WTC11 (cell line): ENCODE results near the gene MRPL27. TPM values are rescaled to one million over a fixed set of nuclear protein-coding genes. Genes with fewer than 3 reads are reported as not detected.

Source experiments
- ATAC-seq: fragments of 200-7000 bp; cut with Tn5 transposase; 2 replicates; pipeline ENCODE4 v1.10.0; 2021; ENCODE audit warnings: mild to moderate bottlenecking, moderate library complexity
- CTCF ChIA-PET: fragments of 300-600 bp; sonication (Branson Sonifier 250); formaldehyde crosslinking; loops from one replicate; lab custom pipeline; 2021; ENCODE audit warnings: antibody characterized with exemption; lab: Charles Lee
- POLR2A ChIA-PET: fragments of 350-600 bp; sonication (Branson Sonifier 250); formaldehyde crosslinking; loops from one replicate; lab custom pipeline; 2021; ENCODE audit warnings: antibody characterized with exemption; lab: Charles Lee
- DNase-seq: peaks from one replicate; pipeline ENCODE4 v3.0.0; 2021; ENCODE audit warnings: low spot score
- H3K27ac Mint-ChIP-seq: 2 replicates; pipeline ENCODE4 v1.8.0; 2021; ENCODE audit warnings: mixed read lengths
- H3K27me3 Mint-ChIP-seq: 2 replicates; pipeline ENCODE4 v1.8.0; 2021; ENCODE audit warnings: low read depth, mild to moderate bottlenecking, moderate library complexity, mixed read lengths
- H3K36me3 Mint-ChIP-seq: 2 replicates; pipeline ENCODE4 v1.8.0; 2021; ENCODE audit warnings: mixed read lengths
- H3K4me1 Mint-ChIP-seq: 2 replicates; pipeline ENCODE4 v1.8.0; 2022; ENCODE audit warnings: mixed read lengths
- H3K4me3 Mint-ChIP-seq: 2 replicates; pipeline ENCODE4 v1.8.0; 2021; ENCODE audit warnings: mild to moderate bottlenecking, moderate library complexity, mixed read lengths
- H3K9me3 Mint-ChIP-seq: 2 replicates; pipeline ENCODE4 v1.8.0; 2021; ENCODE audit warnings: mixed read lengths
- CBFB ChIP-seq: sonication (generic); formaldehyde crosslinking; IDR thresholded peaks from 2 replicates; pipeline ENCODE4 v1.8.1; 2022; ENCODE audit warnings: mild to moderate bottlenecking, low read depth, missing genetic modification reagents
- CREB1 ChIP-seq: sonication (generic); formaldehyde crosslinking; IDR thresholded peaks from 2 replicates; pipeline ENCODE4 v1.8.0; 2023; ENCODE audit warnings: mild to moderate bottlenecking, missing genetic modification reagents
- CTCF ChIP-seq: fragments of 200-600 bp; IDR thresholded peaks from 2 replicates; pipeline ENCODE4 v1.8.0; 2022; ENCODE audit warnings: antibody characterized with exemption
- E2F4 ChIP-seq: sonication (generic); formaldehyde crosslinking; IDR thresholded peaks from 2 replicates; pipeline ENCODE4 v1.8.1; 2022; ENCODE audit warnings: low read depth, mild to moderate bottlenecking, moderate library complexity, missing genetic modification reagents, borderline replicate concordance
- ERG ChIP-seq: fragments of 250-450 bp; sonication (Bioruptor Pico); IDR thresholded peaks from 2 replicates; pipeline ENCODE4 v1.8.0; 2021; ENCODE audit warnings: mild to moderate bottlenecking
- ETV6 ChIP-seq: sonication (generic); formaldehyde crosslinking; IDR thresholded peaks from 2 replicates; pipeline ENCODE4 v1.8.1; 2022; ENCODE audit warnings: mild to moderate bottlenecking, missing genetic modification reagents
- FOXJ3 ChIP-seq: sonication (generic); formaldehyde crosslinking; IDR thresholded peaks from 2 replicates; pipeline ENCODE4 v1.9.0; 2021; ENCODE audit warnings: missing genetic modification reagents, mild to moderate bottlenecking, borderline replicate concordance
- FOXK1 ChIP-seq: sonication (generic); formaldehyde crosslinking; IDR thresholded peaks from 2 replicates; pipeline ENCODE4 v1.8.0; 2022; ENCODE audit warnings: mild to moderate bottlenecking, moderate library complexity, missing genetic modification reagents
- GABPB1 ChIP-seq: sonication (generic); formaldehyde crosslinking; IDR thresholded peaks from 2 replicates; pipeline ENCODE4 v1.8.1; 2023; ENCODE audit warnings: mild to moderate bottlenecking, missing genetic modification reagents
- GRHL2 ChIP-seq: fragments of 250-450 bp; sonication (Bioruptor Pico); IDR thresholded peaks from 2 replicates; pipeline ENCODE4 v1.8.0; 2022; ENCODE audit warnings: mild to moderate bottlenecking, moderate library complexity; ENCODE audit not compliant: insufficient replicate concordance, severe bottlenecking
- GTF2I ChIP-seq: fragments of 250-450 bp; sonication (Bioruptor Pico); conservative IDR thresholded peaks from 2 replicates; pipeline ENCODE4 v1.4.0; 2021; ENCODE audit warnings: mild to moderate bottlenecking
- MXD4 ChIP-seq: fragments of 250-450 bp; sonication (Bioruptor Pico); IDR thresholded peaks from 2 replicates; pipeline ENCODE4 v1.8.0; 2021; ENCODE audit warnings: mild to moderate bottlenecking, moderate library complexity, borderline replicate concordance
- PRRX2 ChIP-seq: fragments of 250-450 bp; sonication (Bioruptor Pico); IDR thresholded peaks from 2 replicates; pipeline ENCODE4 v1.8.0; 2021; ENCODE audit warnings: mild to moderate bottlenecking
- RELA ChIP-seq: sonication (generic); formaldehyde crosslinking; IDR thresholded peaks from 2 replicates; pipeline ENCODE4 v1.8.1; 2022; ENCODE audit warnings: missing genetic modification reagents, mild to moderate bottlenecking, borderline replicate concordance
- SMAD3 ChIP-seq: sonication (generic); formaldehyde crosslinking; IDR thresholded peaks from 2 replicates; pipeline ENCODE4 v1.8.0; 2022; ENCODE audit warnings: missing genetic modification reagents, mild to moderate bottlenecking, borderline replicate concordance
- TCF7 ChIP-seq: sonication (generic); formaldehyde crosslinking; IDR thresholded peaks from 2 replicates; pipeline ENCODE4 v1.8.0; 2022; ENCODE audit warnings: mild to moderate bottlenecking, low read depth, missing genetic modification reagents, moderate library complexity
- ZBTB21 ChIP-seq: sonication (generic); formaldehyde crosslinking; IDR thresholded peaks from 2 replicates; pipeline ENCODE4 v1.8.1; 2023; ENCODE audit warnings: mild to moderate bottlenecking, missing genetic modification reagents, borderline replicate concordance
- ZNF219 ChIP-seq: sonication (generic); formaldehyde crosslinking; IDR thresholded peaks from 2 replicates; pipeline ENCODE4 v1.8.0; 2023; ENCODE audit warnings: missing genetic modification reagents, mild to moderate bottlenecking, borderline replicate concordance
- ZNF281 ChIP-seq: sonication (generic); formaldehyde crosslinking; IDR thresholded peaks from 2 replicates; pipeline ENCODE4 v1.8.0; 2023; ENCODE audit warnings: mild to moderate bottlenecking, missing genetic modification reagents
- ZNF317 ChIP-seq: sonication (generic); formaldehyde crosslinking; IDR thresholded peaks from 2 replicates; pipeline ENCODE4 v1.8.1; 2023; ENCODE audit warnings: low read depth, mild to moderate bottlenecking, moderate library complexity, missing genetic modification reagents, borderline replicate concordance
- ZNF396 ChIP-seq: fragments of 250-450 bp; sonication (Bioruptor Pico); IDR thresholded peaks from 2 replicates; pipeline ENCODE4 v1.8.0; 2021; ENCODE audit warnings: mild to moderate bottlenecking, moderate library complexity, borderline replicate concordance
- total RNA-seq: library from RNA; stranded (reverse); gene quantifications from 3 replicates; pipeline ENCODE4 v1.2.3, GENCODE V29; 2021
- TF ChIP-seq, protein P1 (sequence below): sonication (generic); formaldehyde crosslinking; IDR thresholded peaks from 2 replicates; pipeline ENCODE4 v1.8.1; 2022; ENCODE audit warnings: mild to moderate bottlenecking, moderate library complexity, missing genetic modification reagents
- TF ChIP-seq, protein P2 (sequence below): sonication (generic); formaldehyde crosslinking; IDR thresholded peaks from 2 replicates; pipeline ENCODE4 v1.8.0; 2022; ENCODE audit warnings: mild to moderate bottlenecking, missing genetic modification reagents

The MRPL27 gene
- total RNA-seq, 1 experiment from 2014 or later = 80.5 TPM

GRCh38 chr17:50354776-50355175 lies 18.2 kb downstream of the MRPL27 start (continued):
- TF ChIP-seq SMAD3 (CRISPR knock-in tag) (no peak), CTCF (no peak), FOXK1 (CRISPR knock-in tag) (no peak), GTF2I (CRISPR knock-in tag) (no peak), MXD4 (no peak), ZNF219 (CRISPR knock-in tag) (no peak), ERG (CRISPR knock-in tag) (no peak), GRHL2 (CRISPR knock-in tag) (no peak), CBFB (no peak)
- TF ChIP-seq, protein P1, sequence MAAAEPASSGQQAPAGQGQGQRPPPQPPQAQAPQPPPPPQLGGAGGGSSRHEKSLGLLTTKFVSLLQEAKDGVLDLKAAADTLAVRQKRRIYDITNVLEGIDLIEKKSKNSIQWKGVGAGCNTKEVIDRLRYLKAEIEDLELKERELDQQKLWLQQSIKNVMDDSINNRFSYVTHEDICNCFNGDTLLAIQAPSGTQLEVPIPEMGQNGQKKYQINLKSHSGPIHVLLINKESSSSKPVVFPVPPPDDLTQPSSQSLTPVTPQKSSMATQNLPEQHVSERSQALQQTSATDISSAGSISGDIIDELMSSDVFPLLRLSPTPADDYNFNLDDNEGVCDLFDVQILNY (CRISPR knock-in tag) = no peak

GRCh38 chr17:50354198-50354597 lies 18.8 kb downstream of the MRPL27 start:
- no peaks in the 10 kb centered on the region for H3K9me3 Mint-ChIP-seq

More at GRCh38 chr17:50354198-50354597, 18.8 kb downstream of the MRPL27 start:
- ATAC-seq (no peak), DNase-seq (no peak)
- TF ChIP-seq ZBTB21 (no peak), E2F4 (CRISPR knock-in tag) (no peak), CREB1 (no peak), PRRX2 (CRISPR knock-in tag) (no peak), ETV6 (no peak), FOXJ3 (no peak), TCF7 (no peak), ZNF317 (no peak), GABPB1 (CRISPR knock-in tag) (no peak), ZNF396 (CRISPR knock-in tag) (no peak), ZNF219 (CRISPR knock-in tag) (no peak), ZNF281 (no peak), RELA (no peak)
- TF ChIP-seq, protein P2, sequence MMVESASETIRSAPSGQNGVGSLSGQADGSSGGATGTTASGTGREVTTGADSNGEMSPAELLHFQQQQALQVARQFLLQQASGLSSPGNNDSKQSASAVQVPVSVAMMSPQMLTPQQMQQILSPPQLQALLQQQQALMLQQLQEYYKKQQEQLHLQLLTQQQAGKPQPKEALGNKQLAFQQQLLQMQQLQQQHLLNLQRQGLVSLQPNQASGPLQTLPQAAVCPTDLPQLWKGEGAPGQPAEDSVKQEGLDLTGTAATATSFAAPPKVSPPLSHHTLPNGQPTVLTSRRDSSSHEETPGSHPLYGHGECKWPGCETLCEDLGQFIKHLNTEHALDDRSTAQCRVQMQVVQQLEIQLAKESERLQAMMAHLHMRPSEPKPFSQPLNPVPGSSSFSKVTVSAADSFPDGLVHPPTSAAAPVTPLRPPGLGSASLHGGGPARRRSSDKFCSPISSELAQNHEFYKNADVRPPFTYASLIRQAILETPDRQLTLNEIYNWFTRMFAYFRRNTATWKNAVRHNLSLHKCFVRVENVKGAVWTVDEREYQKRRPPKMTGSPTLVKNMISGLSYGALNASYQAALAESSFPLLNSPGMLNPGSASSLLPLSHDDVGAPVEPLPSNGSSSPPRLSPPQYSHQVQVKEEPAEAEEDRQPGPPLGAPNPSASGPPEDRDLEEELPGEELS (CRISPR knock-in tag) = no peak
- Mint-ChIP-seq H3K4me1 (peaks cover under 1% of the 10 kb centered on the region; the same call in 1 of the 2 replicates), H3K27me3 (no peaks in the 10 kb centered on the region), H3K36me3 (peaks cover 34% of the 10 kb centered on the region), H3K4me3 (no peak overlapping the region), H3K27ac (no peak overlapping the region)
- POLR2A ChIA-PET = no interaction called here
- CTCF ChIA-PET = no interaction called here
